ENCODE results near the gene RRM2.

The RRM2 gene

DNA sequence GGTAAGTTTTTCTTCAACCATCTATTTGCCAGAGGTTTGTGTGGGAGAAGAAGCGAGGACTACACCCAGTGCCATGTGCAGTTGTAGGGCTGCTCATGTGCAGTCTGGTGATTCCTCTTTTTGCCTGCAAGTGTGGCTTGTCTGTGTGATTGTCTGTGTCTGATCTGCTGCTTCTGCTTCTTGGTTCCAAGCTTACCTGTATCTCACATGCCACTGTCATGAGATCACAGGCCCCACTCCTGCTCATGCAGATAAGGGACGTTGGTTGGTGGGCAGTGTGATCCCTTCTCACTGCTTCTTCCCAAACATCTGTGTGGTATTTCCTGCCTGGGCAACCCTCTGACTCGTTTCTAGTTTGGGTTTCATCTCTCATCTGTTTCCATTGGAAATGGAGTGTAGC is 27.1 kb downstream of the RRM2 start:
- in situ Hi-C loops (cut with MboI; ENCODE audit: low sequenced_read_pairs, unreplicated experiment): loop anchor here (25.0 kb wide), 1 partner anchor 513 kb away; no protein-coding TSS in a partner anchor
- TF ChIP-seq, protein P1, sequence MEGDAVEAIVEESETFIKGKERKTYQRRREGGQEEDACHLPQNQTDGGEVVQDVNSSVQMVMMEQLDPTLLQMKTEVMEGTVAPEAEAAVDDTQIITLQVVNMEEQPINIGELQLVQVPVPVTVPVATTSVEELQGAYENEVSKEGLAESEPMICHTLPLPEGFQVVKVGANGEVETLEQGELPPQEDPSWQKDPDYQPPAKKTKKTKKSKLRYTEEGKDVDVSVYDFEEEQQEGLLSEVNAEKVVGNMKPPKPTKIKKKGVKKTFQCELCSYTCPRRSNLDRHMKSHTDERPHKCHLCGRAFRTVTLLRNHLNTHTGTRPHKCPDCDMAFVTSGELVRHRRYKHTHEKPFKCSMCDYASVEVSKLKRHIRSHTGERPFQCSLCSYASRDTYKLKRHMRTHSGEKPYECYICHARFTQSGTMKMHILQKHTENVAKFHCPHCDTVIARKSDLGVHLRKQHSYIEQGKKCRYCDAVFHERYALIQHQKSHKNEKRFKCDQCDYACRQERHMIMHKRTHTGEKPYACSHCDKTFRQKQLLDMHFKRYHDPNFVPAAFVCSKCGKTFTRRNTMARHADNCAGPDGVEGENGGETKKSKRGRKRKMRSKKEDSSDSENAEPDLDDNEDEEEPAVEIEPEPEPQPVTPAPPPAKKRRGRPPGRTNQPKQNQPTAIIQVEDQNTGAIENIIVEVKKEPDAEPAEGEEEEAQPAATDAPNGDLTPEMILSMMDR (IDR thresholded peaks at IDR 0.05; ENCODE audit: borderline replicate concordance, control extremely low read depth, extremely low read depth, insufficient read depth, missing control alignments): no peak
- no peak for DNase-seq (ENCODE audit: low spot score)

DNA sequence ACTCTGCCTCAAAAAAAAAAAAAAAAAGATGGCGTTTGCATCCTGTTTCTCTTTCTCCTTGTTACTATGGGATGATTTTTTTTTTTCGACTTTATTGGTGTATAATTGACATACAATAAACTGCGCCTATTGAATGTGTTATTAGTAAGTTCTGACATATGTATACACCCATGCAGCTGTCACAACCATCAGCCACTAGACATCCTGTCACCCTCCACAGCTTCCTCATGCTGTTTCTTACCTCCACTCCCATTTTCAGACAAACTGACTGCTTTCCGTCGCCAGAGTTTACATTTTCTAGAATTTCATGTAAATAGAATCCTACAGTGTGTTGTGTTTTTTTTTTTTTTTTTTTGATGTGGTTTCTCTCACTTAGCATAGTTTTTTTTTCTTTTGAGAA is 27.9 kb downstream of the RRM2 start:
- DNase-seq (ENCODE audit: low spot score): no peak
- TF ChIP-seq, protein P1 (IDR thresholded peaks at IDR 0.05; ENCODE audit: borderline replicate concordance, control extremely low read depth, extremely low read depth, insufficient read depth, missing control alignments): no peak
- in situ Hi-C loops (cut with MboI; ENCODE audit: low sequenced_read_pairs, unreplicated experiment): no loop called here

DNA sequence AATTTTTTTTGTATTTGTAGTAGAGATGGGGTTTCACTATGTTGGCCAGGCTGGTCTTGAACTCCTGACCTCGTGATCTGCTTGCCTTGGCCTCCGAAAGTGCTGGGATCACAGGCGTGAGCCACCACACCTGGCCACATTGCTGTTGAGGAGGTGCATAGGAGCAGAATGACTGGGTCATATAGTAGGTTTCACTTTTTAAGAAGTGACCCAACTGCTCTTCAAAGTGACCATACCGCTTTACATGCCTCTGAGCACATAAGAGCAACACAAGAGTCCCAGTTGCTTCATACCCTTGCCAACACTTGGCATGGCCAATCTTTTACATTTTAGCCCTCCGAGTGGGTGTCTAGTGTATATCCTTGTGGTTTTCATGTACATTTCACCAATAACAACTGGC is 28.9 kb downstream of the RRM2 start:
- in situ Hi-C loops (cut with MboI; ENCODE audit: low sequenced_read_pairs, unreplicated experiment): no loop called here
- TF ChIP-seq, protein P1 (IDR thresholded peaks at IDR 0.05; ENCODE audit: borderline replicate concordance, control extremely low read depth, extremely low read depth, insufficient read depth, missing control alignments): no peak
- no peak for DNase-seq (ENCODE audit: low spot score)

DNA sequence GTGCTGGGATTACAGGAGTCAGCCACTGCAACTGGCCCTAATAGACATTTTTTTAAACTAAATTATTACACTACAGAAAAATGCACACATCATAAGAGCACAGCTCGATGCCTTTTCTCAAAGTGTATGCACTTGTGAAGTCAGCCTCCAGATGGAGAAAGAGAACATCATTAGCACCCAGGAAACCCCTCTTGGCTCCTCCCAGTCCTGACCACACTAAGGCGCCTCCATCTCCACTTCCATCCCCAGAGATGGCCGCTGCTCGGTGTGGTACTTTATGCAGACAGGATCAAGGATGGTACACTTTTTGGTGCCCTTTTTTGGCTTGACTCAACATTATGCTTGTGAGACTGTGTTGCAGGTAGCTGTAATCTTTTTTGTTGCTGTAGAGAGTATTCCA is 34.8 kb downstream of the RRM2 start:
- TF ChIP-seq, protein P1 (IDR thresholded peaks at IDR 0.05; ENCODE audit: borderline replicate concordance, control extremely low read depth, extremely low read depth, insufficient read depth, missing control alignments): no peak
- in situ Hi-C loops (cut with MboI; ENCODE audit: low sequenced_read_pairs, unreplicated experiment): no loop called here
- DNase-seq (ENCODE audit: low spot score): no peak

DNA sequence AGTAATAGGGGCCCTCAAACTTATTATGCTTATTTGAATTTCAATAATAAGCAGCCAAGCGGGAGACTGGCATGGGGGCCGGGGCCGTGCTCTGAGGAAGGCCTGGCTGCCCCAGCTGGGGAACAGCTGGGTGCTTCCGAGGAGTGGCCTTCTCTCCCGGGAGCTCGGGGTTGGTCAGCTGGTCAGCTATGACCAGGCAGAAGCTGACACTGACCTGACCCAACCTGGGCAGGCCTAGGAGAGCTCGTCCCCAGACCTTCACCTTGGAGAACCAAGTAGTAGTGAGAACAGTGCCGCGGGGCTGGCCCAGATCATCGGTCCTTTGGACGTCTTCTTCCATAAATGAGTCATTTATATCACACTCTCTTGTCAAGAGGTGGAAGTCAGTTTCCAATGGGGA is 36.1 kb downstream of the RRM2 start:
- DNase-seq (ENCODE audit: low spot score): no peak
- in situ Hi-C loops (cut with MboI; ENCODE audit: low sequenced_read_pairs, unreplicated experiment): no loop called here
- TF ChIP-seq, protein P1 (IDR thresholded peaks at IDR 0.05; ENCODE audit: borderline replicate concordance, control extremely low read depth, extremely low read depth, insufficient read depth, missing control alignments): no peak

DNA sequence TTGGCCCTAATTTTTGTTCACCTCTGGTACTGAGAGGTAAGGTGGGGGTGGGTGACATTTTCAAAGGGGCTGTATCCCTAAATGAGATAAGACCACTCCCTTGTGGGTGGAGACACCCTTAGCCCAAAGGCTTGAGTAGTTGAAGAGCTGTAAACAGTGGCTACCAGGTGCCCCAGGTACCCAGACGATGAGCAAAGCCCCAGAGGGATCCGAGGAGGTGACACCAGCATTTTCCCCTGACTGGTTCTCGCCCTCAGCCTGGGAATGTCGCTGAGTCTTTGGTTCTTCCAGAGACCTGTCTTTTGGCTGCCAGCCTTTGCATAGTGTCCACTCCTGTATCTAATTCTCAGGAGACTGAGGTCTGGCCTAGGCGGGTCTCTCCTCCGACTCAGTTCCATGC is 36.5 kb downstream of the RRM2 start:
- DNase-seq (ENCODE audit: low spot score): no peak
- TF ChIP-seq, protein P1 (IDR thresholded peaks at IDR 0.05; ENCODE audit: borderline replicate concordance, control extremely low read depth, extremely low read depth, insufficient read depth, missing control alignments): no peak
- in situ Hi-C loops (cut with MboI; ENCODE audit: low sequenced_read_pairs, unreplicated experiment): no loop called here

Data from GM13976 (cell line).